Caco-2 (cell line): Measurements from ENCODE around the gene PDZD2. TPM values are rescaled to one million over a fixed set of nuclear protein-coding genes. Genes with fewer than 3 reads are reported as not detected.

ENCODE experiments used
- BruUV-seq: library from RNA; stranded (reverse); fragments of 400-500 nt; replicated peaks from 2 replicates; lab custom pipeline; 2021; lab: Mats Ljungman, UMichigan
- CTCF ChIA-PET: fragments of 300-600 bp; sonication (Branson Sonifier 250); formaldehyde crosslinking; loops from one replicate; lab custom pipeline; 2022; ENCODE audit warnings: antibody characterized with exemption; lab: Charles Lee
- POLR2A ChIA-PET: fragments of 300-600 bp; sonication (Branson Sonifier 250); formaldehyde crosslinking; loops from one replicate; lab custom pipeline; 2022; ENCODE audit warnings: antibody characterized with exemption; lab: Charles Lee
- DNase-seq, 2 experiments: peaks; one replicate each; pipeline versions ENCODE4 v3.0.0 to v3.0.0-alpha.2; 2020 to 2022
- H3K27me3 ChIP-seq: replicated peaks from 2 replicates; pipeline ENCODE4 v1.6.0; 2011; ENCODE audit warnings: low read length; ENCODE audit not compliant: control insufficient read depth, insufficient read depth
- H3K36me3 ChIP-seq: 2 replicates; pipeline ENCODE4 v1.5.1; 2011; ENCODE audit warnings: low read length; ENCODE audit not compliant: control insufficient read depth, insufficient read depth
- H3K4me1 ChIP-seq: fragments of 250-450 bp; sonication (Bioruptor Pico); 2 replicates; pipeline ENCODE4 v1.5.1; 2020; ENCODE audit warnings: mild to moderate bottlenecking
- H3K4me3 ChIP-seq: 2 replicates; pipeline ENCODE4 v1.5.1; 2011; ENCODE audit warnings: low read depth, mild to moderate bottlenecking, control low read depth, low read length
- H3K9me3 ChIP-seq: fragments of 250-450 bp; sonication (Bioruptor Pico); 2 replicates; pipeline ENCODE4 v1.5.1; 2020; ENCODE audit warnings: mild to moderate bottlenecking, moderate library complexity
- H3K27ac Mint-ChIP-seq: one replicate; pipeline ENCODE4 v1.8.0; 2022; ENCODE audit warnings: mixed read lengths; ENCODE audit not compliant: unreplicated experiment
- H3K27me3 Mint-ChIP-seq: one replicate; pipeline ENCODE4 v1.8.0; 2022; ENCODE audit warnings: mixed read lengths; ENCODE audit not compliant: insufficient read depth, unreplicated experiment
- H3K36me3 Mint-ChIP-seq: one replicate; pipeline ENCODE4 v1.8.0; 2022; ENCODE audit warnings: mild to moderate bottlenecking, mixed read lengths; ENCODE audit not compliant: insufficient read depth, unreplicated experiment
- H3K4me1 Mint-ChIP-seq: one replicate; pipeline ENCODE4 v1.8.0; 2022; ENCODE audit warnings: low read depth, mixed read lengths; ENCODE audit not compliant: unreplicated experiment
- H3K4me3 Mint-ChIP-seq: one replicate; pipeline ENCODE4 v1.8.0; 2022; ENCODE audit warnings: mild to moderate bottlenecking, moderate library complexity, mixed read lengths; ENCODE audit not compliant: unreplicated experiment
- H3K9me3 Mint-ChIP-seq: one replicate; pipeline ENCODE4 v1.8.0; 2022; ENCODE audit warnings: mixed read lengths; ENCODE audit not compliant: unreplicated experiment
- CTCF ChIP-seq, 2 experiments: fragments of 200-600 bp in 1 of 2; IDR thresholded peaks; 1 replicate in 1 of 2; 2 replicates in 1 of 2; pipeline versions ENCODE4 v1.5.1 to v1.8.0; 2011 to 2022; ENCODE audit warnings: antibody characterized with exemption in 1 of 2, control low read depth in 1 of 2, inconsistent platforms in 1 of 2, low read depth in 1 of 2, low read length in 1 of 2, mild to moderate bottlenecking in 1 of 2, moderate library complexity in 1 of 2; ENCODE audit not compliant: insufficient read depth in 1 of 2, severe bottlenecking in 1 of 2, unreplicated experiment in 1 of 2
- intact Hi-C: fragments of 100-400 bp; cut with micrococcal nuclease; formaldehyde crosslinking; loops from one replicate; pipeline ENCODE4 v1.10.0; 2022; ENCODE audit not compliant: unreplicated experiment
- total RNA-seq: library from RNA; stranded (reverse); gene quantifications from 2 replicates; pipeline ENCODE4 v1.2.3, GENCODE V29; 2022

The PDZD2 gene
- total RNA-seq, 1 experiment from 2014 or later = 0.16 TPM

GRCh38 chr5:32058101-32058500 is 419.2 kb downstream of the PDZD2 start:
- no peak for TF ChIP-seq CTCF (IDR thresholded peaks at IDR 0.05; ENCODE audit: insufficient read depth in 1 of 2, low read depth in 1 of 2, low read length in 1 of 2, severe bottlenecking in 1 of 2, unreplicated experiment in 1 of 2)
- no peaks in the 10 kb centered on the region for H3K4me1 Mint-ChIP-seq
- no peaks in the 10 kb centered on the region for H3K9me3 Mint-ChIP-seq
- H3K4me1 ChIP-seq = no peaks in the 10 kb centered on the region
- no TSS peak for BruUV-seq
- intact Hi-C loops = no loop called here
- H3K27ac Mint-ChIP-seq = no peak overlapping the region
- H3K36me3 ChIP-seq = no peaks in the 10 kb centered on the region
- ChIA-PET CTCF (interaction anchor here (0.5 to 1.4 kb wide), 3 partner anchors 19 to 324 kb away, joined by 3 to 6 read pairs (median 5); no protein-coding TSS in a partner anchor), POLR2A (no interaction called here)
- H3K27me3 Mint-ChIP-seq = no peaks in the 10 kb centered on the region
- H3K36me3 Mint-ChIP-seq = no peaks in the 10 kb centered on the region
- no peak overlapping the region for H3K4me3 Mint-ChIP-seq
- no peak for DNase-seq
- no peaks in the 10 kb centered on the region for H3K9me3 ChIP-seq
- no peak overlapping the region for H3K4me3 ChIP-seq
- no peaks in the 10 kb centered on the region for H3K27me3 ChIP-seq

GRCh38 chr5:32058997-32059396 is 420.1 kb downstream of the PDZD2 start:
- Histone ChIP-seq H3K4me1 (no peaks in the 10 kb centered on the region), H3K36me3 (no peaks in the 10 kb centered on the region), H3K27me3 (no peaks in the 10 kb centered on the region), H3K9me3 (no peaks in the 10 kb centered on the region), H3K4me3 (no peak overlapping the region)
- Mint-ChIP-seq H3K27ac (no peak overlapping the region), H3K4me1 (no peaks in the 10 kb centered on the region), H3K36me3 (no peaks in the 10 kb centered on the region), H3K4me3 (no peak overlapping the region), H3K27me3 (no peaks in the 10 kb centered on the region), H3K9me3 (no peaks in the 10 kb centered on the region)
- CTCF ChIA-PET = interaction anchor here (0.6 to 1.4 kb wide), 3 partner anchors 17 to 34 kb away, joined by 3 to 6 read pairs (median 3); no protein-coding TSS in a partner anchor
- BruUV-seq = no TSS peak
- POLR2A ChIA-PET = no interaction called here
- intact Hi-C loops = no loop called here
- DNase-seq = no peak
- TF ChIP-seq CTCF (IDR thresholded peaks at IDR 0.05; ENCODE audit: insufficient read depth in 1 of 2, low read depth in 1 of 2, low read length in 1 of 2, severe bottlenecking in 1 of 2, unreplicated experiment in 1 of 2) = no peak

GRCh38 chr5:32059761-32060530 is 421.0 kb downstream of the PDZD2 start:
- no peaks in the 10 kb centered on the region for H3K4me1 ChIP-seq
- H3K9me3 ChIP-seq = no peaks in the 10 kb centered on the region
- H3K4me1 Mint-ChIP-seq = no peaks in the 10 kb centered on the region
- CTCF ChIA-PET = no interaction called here
- H3K27me3 Mint-ChIP-seq = no peaks in the 10 kb centered on the region
- no peak for DNase-seq
- H3K27me3 ChIP-seq = no peaks in the 10 kb centered on the region
- POLR2A ChIA-PET = no interaction called here
- H3K36me3 Mint-ChIP-seq = no peaks in the 10 kb centered on the region
- no peaks in the 10 kb centered on the region for H3K9me3 Mint-ChIP-seq
- H3K4me3 Mint-ChIP-seq = no peak overlapping the region
- BruUV-seq = no TSS peak
- H3K4me3 ChIP-seq = no peak overlapping the region
- no peaks in the 10 kb centered on the region for H3K36me3 ChIP-seq
- TF ChIP-seq CTCF (IDR thresholded peaks at IDR 0.05; ENCODE audit: insufficient read depth in 1 of 2, low read depth in 1 of 2, low read length in 1 of 2, severe bottlenecking in 1 of 2, unreplicated experiment in 1 of 2) = no peak
- intact Hi-C loops = no loop called here
- no peak overlapping the region for H3K27ac Mint-ChIP-seq
